HCT116 (cell line): ENCODE measurements around the gene SEC16A.

Experiments used
- CTCF ChIP-seq, 3 experiments: fragments of 200-600 bp in 1 of 3; sonication (generic) in 1 of 3; IDR thresholded peaks in 2 of 3; conservative IDR thresholded peaks in 1 of 3; 2 replicates each; pipeline ENCODE4 v1.5.1; 2012 to 2017; ENCODE audit warnings: low read depth in 2 of 3, low read length in 2 of 3, antibody characterized with exemption in 1 of 3, borderline replicate concordance in 1 of 3, control low read depth in 1 of 3, mild to moderate bottlenecking in 1 of 3, mixed read lengths in 1 of 3, mixed run types in 1 of 3, moderate library complexity in 1 of 3; ENCODE audit not compliant: insufficient read depth in 1 of 3
- MAX ChIP-seq: IDR thresholded peaks from 2 replicates; pipeline ENCODE4 v1.6.1; 2012
- POLR2A ChIP-seq: IDR thresholded peaks from 2 replicates; pipeline ENCODE4 v1.7.0; 2011; ENCODE audit warnings: borderline replicate concordance; ENCODE audit not compliant: insufficient read depth, insufficient read length; ENCODE audit errors: extremely low read depth
- TCF7L2 ChIP-seq: IDR thresholded peaks from 2 replicates; pipeline ENCODE4 v1.7.0; 2011; ENCODE audit warnings: borderline replicate concordance, inconsistent platforms; ENCODE audit not compliant: insufficient read depth, insufficient read length; ENCODE audit errors: extremely low read depth
- YY1 ChIP-seq: IDR thresholded peaks from 2 replicates; pipeline ENCODE4 v1.6.1; 2011; ENCODE audit warnings: low read length, low read depth, moderate library complexity, mild to moderate bottlenecking; ENCODE audit not compliant: insufficient replicate concordance; ENCODE audit errors: extremely low read depth

- TF ChIP-seq POLR2A (no peak), CTCF (IDR thresholded peaks at IDR 0.05 in 2 of 3, conservative IDR thresholded peaks at IDR 0.05 in 1 of 3; ENCODE audit: borderline replicate concordance in 1 of 3, insufficient read depth in 1 of 3, low read depth in 2 of 3, low read length in 2 of 3) (no peak), YY1 (no peak), TCF7L2 (no peak), MAX (no peak)
These were observed 4.8 kb upstream of the SEC16A start for GRCh38 chr9:136487672-136488071.
